ENCODE data around the gene PRAMEF1.
"Not testable (repeated sequence)": the region's sequence is repeated elsewhere in the genome, so short reads cannot be mapped to it uniquely, and the experiment has no call there.

DNA sequence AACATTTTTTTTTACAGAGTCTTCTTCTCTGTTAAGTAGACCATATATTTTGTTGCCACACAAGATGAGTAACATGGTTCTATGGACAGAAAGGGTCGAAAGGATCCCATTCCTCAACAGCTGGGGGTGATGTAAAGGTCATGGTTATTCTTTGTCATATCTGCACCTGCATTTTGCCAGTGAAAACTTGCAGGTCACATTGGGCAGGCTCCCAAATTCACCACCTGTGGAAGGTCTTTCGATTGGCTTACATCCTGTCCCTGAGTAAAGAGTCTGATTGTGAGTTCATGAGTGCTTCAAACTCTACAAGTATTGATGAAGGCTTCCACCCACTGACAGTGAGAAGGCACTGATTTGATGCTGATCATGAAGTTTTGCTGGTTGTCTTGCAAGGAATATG is 42.1 kb downstream of the PRAMEF1 start:
- not testable (repeated sequence) for TF ChIP-seq CTCF (conservative IDR thresholded peaks at IDR 0.05; ENCODE audit: low read depth, low read length); EZH2 (IDR thresholded peaks at IDR 0.05; ENCODE audit: low read length, unreplicated experiment); EZH2phosphoT487 (IDR thresholded peaks at IDR 0.05; ENCODE audit: borderline replicate concordance, low read length)
